IMR-90 (cell line): Measurements from ENCODE around the gene OPA3.

Experiments
- CTCF ChIP-seq: conservative IDR thresholded peaks from 2 replicates; pipeline ENCODE4 v1.5.1; 2012; ENCODE audit warnings: mild to moderate bottlenecking, low read depth, low read length, improper control_type of control experiment
- POLR2A ChIP-seq: IDR thresholded peaks from 2 replicates; pipeline ENCODE4 v1.6.1; 2012; ENCODE audit warnings: mild to moderate bottlenecking, low read depth, low read length
- RAD21 ChIP-seq: IDR thresholded peaks from 2 replicates; pipeline ENCODE4 v1.6.1; 2012; ENCODE audit warnings: low read length, improper control_type of control experiment

DNA sequence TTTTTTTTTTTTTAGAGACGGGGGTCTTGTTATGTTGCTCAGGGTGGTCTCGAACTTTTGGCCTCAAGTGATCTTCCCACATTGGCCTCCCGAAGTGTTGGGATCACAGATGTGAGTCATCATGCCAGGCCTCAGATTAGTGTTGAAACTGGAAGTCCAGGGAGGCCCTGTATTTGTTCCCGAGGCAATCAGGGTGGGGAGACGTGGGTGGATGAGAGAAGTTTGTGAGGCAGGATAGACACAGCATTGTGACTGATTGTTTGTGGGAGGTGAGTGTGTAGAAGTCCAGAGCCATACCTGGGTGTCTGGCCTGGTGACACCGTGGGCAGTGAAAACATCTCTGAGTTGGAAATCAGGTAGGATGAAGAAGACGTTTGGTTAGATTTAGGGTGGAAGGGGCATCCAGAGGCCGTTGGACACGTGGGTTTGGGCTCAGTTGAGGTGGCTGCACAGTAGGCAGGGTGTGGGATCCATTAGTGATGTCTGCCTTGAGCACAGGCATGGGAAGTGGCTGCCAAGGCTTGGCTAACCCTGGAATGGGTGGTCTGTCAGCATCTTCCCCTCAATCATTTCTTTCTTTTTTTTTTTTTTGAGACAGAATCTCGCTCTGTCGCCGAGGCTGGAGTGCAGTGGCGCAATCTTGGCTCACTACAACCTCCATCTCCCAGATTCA, 100.2 kb downstream of the OPA3 start:
- TF ChIP-seq POLR2A (no peak), CTCF (no peak), RAD21 (no peak)
